Measurements from ENCODE around the gene SNX8.

GRCh38 chr7:2212906-2213305 lies 101.3 kb downstream of the SNX8 start:
- no peak for TF ChIP-seq KLF12 (CRISPR knock-in tag; IDR thresholded peaks at IDR 0.05; ENCODE audit: borderline replicate concordance)
- TF ChIP-seq PCBP1 (IDR thresholded peaks at IDR 0.05; ENCODE audit: borderline replicate concordance, low read depth, low read length), result no peak
- no peak for TF ChIP-seq IKZF5 (CRISPR knock-in tag; IDR thresholded peaks at IDR 0.05)
- no peak for TF ChIP-seq ZNF598 (CRISPR knock-in tag; IDR thresholded peaks at IDR 0.05; ENCODE audit: borderline replicate concordance)
- no peak for TF ChIP-seq CTCF (CRISPR knock-in tag; IDR thresholded peaks at IDR 0.05)
- no peak for TF ChIP-seq PRDM4 (CRISPR knock-in tag; IDR thresholded peaks at IDR 0.05; ENCODE audit: borderline replicate concordance)
- TF ChIP-seq CSRNP1 (CRISPR knock-in tag; IDR thresholded peaks at IDR 0.05), result no peak
- no peak for TF ChIP-seq ZBTB7B (CRISPR knock-in tag; IDR thresholded peaks at IDR 0.05)
- TF ChIP-seq CEBPG (CRISPR knock-in tag; IDR thresholded peaks at IDR 0.05), result no peak
- no peak for TF ChIP-seq TRIM24 (CRISPR knock-in tag; IDR thresholded peaks at IDR 0.05)
- TF ChIP-seq PHB2 (IDR thresholded peaks at IDR 0.05; ENCODE audit: partially characterized antibody), result no peak
- TF ChIP-seq SP1 (IDR thresholded peaks at IDR 0.05), result no peak
- TF ChIP-seq SP1 (CRISPR knock-in tag; IDR thresholded peaks at IDR 0.05), result no peak
- no peak for TF ChIP-seq BRCA1 (CRISPR knock-in tag; IDR thresholded peaks at IDR 0.05)

All from HepG2 (cell line).